OCI-LY1 (cell line): ENCODE results near the gene E2F4.

Experiments
- EZH2 ChIP-seq: fragments of 200-600 bp; sonication (generic), shearing (Covaris generic); IDR thresholded peaks from 2 replicates; pipeline ENCODE4 v1.8.0; 2017; ENCODE audit warnings: borderline replicate concordance, mixed run types, mild to moderate bottlenecking, antibody characterized with exemption, low read length, moderate library complexity, mixed read lengths
- TF ChIP-seq, protein P1 (sequence below): fragments of 200-600 bp; sonication (generic), shearing (Covaris generic); IDR thresholded peaks from 2 replicates; pipeline ENCODE4 v1.5.1; 2017; ENCODE audit warnings: mild to moderate bottlenecking, antibody characterized with exemption, low read length, moderate library complexity, mixed read lengths

GRCh38 chr16:67148656-67149275, 43.2 kb upstream of the E2F4 start:
- TF ChIP-seq EZH2: no peak
- TF ChIP-seq, protein P1, sequence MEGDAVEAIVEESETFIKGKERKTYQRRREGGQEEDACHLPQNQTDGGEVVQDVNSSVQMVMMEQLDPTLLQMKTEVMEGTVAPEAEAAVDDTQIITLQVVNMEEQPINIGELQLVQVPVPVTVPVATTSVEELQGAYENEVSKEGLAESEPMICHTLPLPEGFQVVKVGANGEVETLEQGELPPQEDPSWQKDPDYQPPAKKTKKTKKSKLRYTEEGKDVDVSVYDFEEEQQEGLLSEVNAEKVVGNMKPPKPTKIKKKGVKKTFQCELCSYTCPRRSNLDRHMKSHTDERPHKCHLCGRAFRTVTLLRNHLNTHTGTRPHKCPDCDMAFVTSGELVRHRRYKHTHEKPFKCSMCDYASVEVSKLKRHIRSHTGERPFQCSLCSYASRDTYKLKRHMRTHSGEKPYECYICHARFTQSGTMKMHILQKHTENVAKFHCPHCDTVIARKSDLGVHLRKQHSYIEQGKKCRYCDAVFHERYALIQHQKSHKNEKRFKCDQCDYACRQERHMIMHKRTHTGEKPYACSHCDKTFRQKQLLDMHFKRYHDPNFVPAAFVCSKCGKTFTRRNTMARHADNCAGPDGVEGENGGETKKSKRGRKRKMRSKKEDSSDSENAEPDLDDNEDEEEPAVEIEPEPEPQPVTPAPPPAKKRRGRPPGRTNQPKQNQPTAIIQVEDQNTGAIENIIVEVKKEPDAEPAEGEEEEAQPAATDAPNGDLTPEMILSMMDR: no peak
